WERI-Rb-1 (cell line): ENCODE measurements around the gene SPON1.

Experiments used
- DNase-seq: peaks from one replicate; pipeline ENCODE4 v3.0.0-alpha.2; 2020
- H3K27ac ChIP-seq: fragments of 250-450 bp; sonication (Bioruptor Pico); 2 replicates; pipeline ENCODE4 v1.5.1; 2020; ENCODE audit warnings: mild to moderate bottlenecking, moderate library complexity
- H3K27me3 ChIP-seq: fragments of 250-450 bp; sonication (Bioruptor Pico); 2 replicates; pipeline ENCODE4 v1.5.1; 2021; ENCODE audit warnings: mild to moderate bottlenecking, low read depth, moderate library complexity; ENCODE audit not compliant: insufficient read depth, severe bottlenecking
- H3K36me3 ChIP-seq: fragments of 250-450 bp; sonication (Bioruptor Pico); 2 replicates; pipeline ENCODE4 v1.5.1; 2020; ENCODE audit warnings: mild to moderate bottlenecking, moderate library complexity
- H3K4me3 ChIP-seq: 2 replicates; pipeline ENCODE4 v1.5.1; 2011; ENCODE audit warnings: low read depth, mild to moderate bottlenecking, control low read depth, low read length
- H3K9me3 ChIP-seq: fragments of 250-450 bp; sonication (Bioruptor Pico); 2 replicates; pipeline ENCODE4 v1.5.1; 2021; ENCODE audit warnings: mild to moderate bottlenecking, moderate library complexity; ENCODE audit not compliant: severe bottlenecking
- CTCF ChIP-seq: IDR thresholded peaks from 2 replicates; pipeline ENCODE4 v1.5.1; 2011; ENCODE audit warnings: low read depth, mild to moderate bottlenecking, control low read depth, inconsistent platforms, low read length

Gene SPON1

GRCh38 chr11:14240221-14240620, 277.7 kb downstream of the SPON1 start:
- no peak overlapping the region for H3K27ac ChIP-seq
- no peak for TF ChIP-seq CTCF

GRCh38 chr11:14240951-14241350, 278.4 kb downstream of the SPON1 start:
- Histone ChIP-seq H3K36me3 (no peaks in the 10 kb centered on the region), H3K27ac (no peak overlapping the region), H3K27me3 (peaks cover 49% of the 10 kb centered on the region), H3K9me3 (no peaks in the 10 kb centered on the region), H3K4me3 (no peak overlapping the region)
- no peak for DNase-seq
- TF ChIP-seq CTCF = no peak

More at GRCh38 chr11:14240221-14240620, 277.7 kb downstream of the SPON1 start:
- Histone ChIP-seq H3K36me3 (no peaks in the 10 kb centered on the region), H3K27me3 (peaks cover 48% of the 10 kb centered on the region), H3K4me3 (no peak overlapping the region), H3K9me3 (no peaks in the 10 kb centered on the region)
- DNase-seq = no peak

GRCh38 chr11:14242187-14242586, 279.7 kb downstream of the SPON1 start:
- no peaks in the 10 kb centered on the region for H3K9me3 ChIP-seq
- no peaks in the 10 kb centered on the region for H3K36me3 ChIP-seq
- no peak overlapping the region for H3K4me3 ChIP-seq
- no peak for DNase-seq
- no peak for TF ChIP-seq CTCF
- H3K27me3 ChIP-seq = peaks cover 40% of the 10 kb centered on the region
- H3K27ac ChIP-seq = no peak overlapping the region

- Histone ChIP-seq H3K9me3 (no peaks in the 10 kb centered on the region), H3K27ac (no peak overlapping the region), H3K36me3 (no peaks in the 10 kb centered on the region), H3K27me3 (peaks cover 40% of the 10 kb centered on the region), H3K4me3 (no peak overlapping the region)
- no peak for DNase-seq
- TF ChIP-seq CTCF = no peak
These were observed 280.2 kb downstream of the SPON1 start for GRCh38 chr11:14242733-14243132.

- H3K27ac ChIP-seq = no peak overlapping the region
- DNase-seq = no peak
- no peak overlapping the region for H3K4me3 ChIP-seq
- TF ChIP-seq CTCF = no peak
- no peaks in the 10 kb centered on the region for H3K36me3 ChIP-seq
- peaks cover 23% of the 10 kb centered on the region for H3K27me3 ChIP-seq
- no peaks in the 10 kb centered on the region for H3K9me3 ChIP-seq
These were observed 282.4 kb downstream of the SPON1 start for GRCh38 chr11:14244926-14245325.

GRCh38 chr11:14245444-14245843, 282.9 kb downstream of the SPON1 start:
- DNase-seq = no peak
- H3K27me3 ChIP-seq = peaks cover 19% of the 10 kb centered on the region
- no peaks in the 10 kb centered on the region for H3K36me3 ChIP-seq
- no peak for TF ChIP-seq CTCF
- no peak overlapping the region for H3K4me3 ChIP-seq
- no peaks in the 10 kb centered on the region for H3K9me3 ChIP-seq
- no peak overlapping the region for H3K27ac ChIP-seq
